ENCODE data around the gene BMP6.
"Not testable (repeated sequence)": the region's sequence is repeated elsewhere in the genome, so short reads cannot be mapped to it uniquely, and the experiment has no call there.

The BMP6 gene

GRCh38 chr6:7787731-7788130, 61.8 kb downstream of the BMP6 start:
- no peak for DNase-seq (ENCODE audit: low read depth in 2 of 2)

GRCh38 chr6:7794509-7794908, 68.6 kb downstream of the BMP6 start:
- DNase-seq (ENCODE audit: low read depth in 2 of 2) = no peak

GRCh38 chr6:7797386-7797785, 71.5 kb downstream of the BMP6 start:
- DNase-seq (ENCODE audit: low read depth in 2 of 2) = no peak

- DNase-seq (ENCODE audit: low read depth in 2 of 2) = no peak
Measured at GRCh38 chr6:7798751-7799150, 72.9 kb downstream of the BMP6 start.

- no peak for DNase-seq (ENCODE audit: low read depth in 2 of 2)
Measured at GRCh38 chr6:7802662-7803061, 76.8 kb downstream of the BMP6 start.

- no peak for DNase-seq (ENCODE audit: low read depth in 2 of 2)
Measured at GRCh38 chr6:7803214-7803613, 77.3 kb downstream of the BMP6 start.

- no peak for DNase-seq (ENCODE audit: low read depth in 2 of 2)
Measured at GRCh38 chr6:7805078-7805849, 79.4 kb downstream of the BMP6 start.

GRCh38 chr6:7805850-7806214, 79.9 kb downstream of the BMP6 start:
- no peak for DNase-seq (ENCODE audit: low read depth in 2 of 2)

- DNase-seq (ENCODE audit: low read depth in 2 of 2) = no peak
Measured at GRCh38 chr6:7806711-7807110, 80.8 kb downstream of the BMP6 start.

GRCh38 chr6:7809346-7809745, 83.4 kb downstream of the BMP6 start:
- no peak for DNase-seq (ENCODE audit: low read depth in 2 of 2)

GRCh38 chr6:7811441-7811840, 85.5 kb downstream of the BMP6 start:
- DNase-seq (ENCODE audit: low read depth in 2 of 2) = no peak

- no peak for DNase-seq (ENCODE audit: low read depth in 2 of 2)
Measured at GRCh38 chr6:7812623-7813022, 86.7 kb downstream of the BMP6 start.

- no peak for DNase-seq (ENCODE audit: low read depth in 2 of 2)
Measured at GRCh38 chr6:7813193-7813592, 87.3 kb downstream of the BMP6 start.

GRCh38 chr6:7813704-7814103, 87.8 kb downstream of the BMP6 start:
- no peak for DNase-seq (ENCODE audit: low read depth in 2 of 2)

GRCh38 chr6:7815716-7816115, 89.8 kb downstream of the BMP6 start:
- DNase-seq (ENCODE audit: low read depth in 2 of 2) = no peak

- DNase-seq (ENCODE audit: low read depth in 2 of 2) = not testable (repeated sequence)
Measured at GRCh38 chr6:7817184-7817583, 91.3 kb downstream of the BMP6 start.

GRCh38 chr6:7818257-7819214, 92.6 kb downstream of the BMP6 start:
- DNase-seq (ENCODE audit: low read depth in 2 of 2) = no peak

- no peak for DNase-seq (ENCODE audit: low read depth in 2 of 2)
Measured at GRCh38 chr6:7819431-7820015, 93.6 kb downstream of the BMP6 start.

- no peak for DNase-seq (ENCODE audit: low read depth in 2 of 2)
Measured at GRCh38 chr6:7820288-7820835, 94.5 kb downstream of the BMP6 start.

- no peak for DNase-seq (ENCODE audit: low read depth in 2 of 2)
Measured at GRCh38 chr6:7821426-7821825, 95.5 kb downstream of the BMP6 start.

- DNase-seq (ENCODE audit: low read depth in 2 of 2) = no peak
Measured at GRCh38 chr6:7823552-7823951, 97.7 kb downstream of the BMP6 start.

GRCh38 chr6:7825986-7826385, 100.1 kb downstream of the BMP6 start:
- no peak for DNase-seq (ENCODE audit: low read depth in 2 of 2)
